IMR-90 (cell line): Measurements from ENCODE around the gene CARTPT.

Source experiments
- BHLHE40 ChIP-seq: fragments of 150-350 bp; IDR thresholded peaks from 2 replicates; pipeline ENCODE4 v1.6.1; 2016; ENCODE audit warnings: mild to moderate bottlenecking, low read depth, low read length
- CTCF ChIP-seq: conservative IDR thresholded peaks from 2 replicates; pipeline ENCODE4 v1.5.1; 2012; ENCODE audit warnings: mild to moderate bottlenecking, low read depth, low read length, improper control_type of control experiment

DNA sequence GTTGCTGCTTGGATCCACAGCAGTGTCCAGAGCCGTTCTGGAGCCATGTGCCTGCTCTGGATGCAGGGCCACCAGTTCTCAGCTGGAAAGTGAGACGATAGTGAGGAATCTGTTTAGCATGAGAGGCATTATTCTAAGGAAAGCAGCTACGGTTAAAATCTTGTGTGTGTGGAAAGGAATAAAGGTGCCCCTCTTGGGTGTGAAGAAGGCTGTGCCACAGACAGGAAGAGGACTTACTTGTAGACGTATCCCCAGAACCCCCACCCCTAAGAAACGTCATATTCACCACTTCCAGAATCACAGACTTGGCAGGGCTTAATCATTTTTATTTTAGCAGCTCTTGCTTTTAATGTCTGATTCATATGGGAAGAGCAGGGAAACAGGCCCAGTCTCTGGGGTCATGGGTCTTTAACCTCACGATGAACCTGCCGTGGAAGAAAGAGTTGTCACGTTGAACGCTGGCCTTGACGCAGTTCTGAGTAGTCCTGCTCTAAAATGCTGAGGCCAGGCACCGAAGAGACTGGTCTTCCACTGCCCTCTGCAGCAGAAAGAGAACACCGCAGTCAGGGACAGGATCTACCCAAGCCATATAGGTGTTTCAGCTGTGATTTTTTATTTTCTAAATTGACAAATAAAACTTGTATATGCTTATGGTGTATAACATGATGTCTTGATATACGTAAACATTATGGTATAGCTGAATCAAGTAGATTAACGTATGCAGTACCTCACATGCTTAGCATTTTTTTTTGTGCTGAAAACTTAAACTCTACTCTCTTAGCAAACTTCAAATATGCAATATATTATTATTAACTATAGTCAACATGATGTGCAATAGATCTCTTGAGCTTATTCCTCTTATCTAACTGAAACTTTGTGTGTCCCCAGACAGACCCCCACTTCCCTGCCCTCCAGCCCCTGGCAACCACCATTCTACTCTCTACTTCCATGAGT is 38.8 kb downstream of the CARTPT start:
- TF ChIP-seq CTCF: peak; percentile 73
- no peak for TF ChIP-seq BHLHE40
